Measurements from ENCODE around the gene CKS1B. TPM values are rescaled to one million over a fixed set of nuclear protein-coding genes. Genes with fewer than 3 reads are reported as not detected.

CKS1B gene
- polyA plus RNA-seq, 2 of the 4 experiments (the other 2 are of a cell fraction), result 356 to 725 TPM

- POLR2A ChIA-PET, result interaction anchor here (0.9 to 2.8 kb wide), 3 partner anchors 11 to 78 kb away, joined by 3 to 14 read pairs (median 5); partner anchors contain the start of gene PMVK
These were observed 40.4 kb downstream of the CKS1B start for GRCh38 chr1:155014709-155015508.

GRCh38 chr1:155015527-155016230 lies 41.2 kb downstream of the CKS1B start:
- WGBS (ENCODE audit: missing lambda C conversion rate), result 86% methylated on average over 8 of the region's 16 CpGs
- peaks cover 79% of the 10 kb centered on the region for H3K4me1 ChIP-seq
- H3K4me2 ChIP-seq, result no peak overlapping the region; the same call in 2 of the 3 replicates
- no peak for DNase-seq (ENCODE audit: low read depth in 1 of 2, low spot score in 1 of 2)
- POLR2A ChIA-PET, result interaction anchor here (0.6 to 2.8 kb wide), 5 partner anchors 9 to 79 kb away, joined by 3 to 23 read pairs (median 5); partner anchors contain the start of genes CKS1B and PMVK
- peak overlapping the region; percentile 96 to 99; a peak in 5 of 6 replicates for H3K27ac ChIP-seq
- no peak overlapping the region for H3K4me3 ChIP-seq
- no peak for FAIRE-seq
- no peaks in the 10 kb centered on the region for H3K9me3 ChIP-seq
- TF ChIP-seq RNF2 (IDR thresholded peaks at IDR 0.05; ENCODE audit: borderline replicate concordance, low read depth), result no peak
- TF ChIP-seq KDM1A (IDR thresholded peaks at IDR 0.05; ENCODE audit: low read depth), result no peak
- no peak for TF ChIP-seq JUNB (IDR thresholded peaks at IDR 0.05)
- TF ChIP-seq E2F6 (IDR thresholded peaks at IDR 0.05; ENCODE audit: borderline replicate concordance, low read depth), result no peak
- no peak for TF ChIP-seq RAD21 (conservative IDR thresholded peaks at IDR 0.05 in 1 of 2, IDR thresholded peaks at IDR 0.05 in 1 of 2)
- TF ChIP-seq MAX (IDR thresholded peaks at IDR 0.05), result no peak
- TF ChIP-seq FOSL2 (IDR thresholded peaks at IDR 0.05), result no peak
- TF ChIP-seq FOSL2 (CRISPR knock-in tag; IDR thresholded peaks at IDR 0.05), result no peak
- no peak for TF ChIP-seq CTCF (IDR thresholded peaks at IDR 0.05)
- no peak for TF ChIP-seq NFE2L2 (conservative IDR thresholded peaks at IDR 0.05; ENCODE audit: low read length)
- no peak for TF ChIP-seq USF2 (IDR thresholded peaks at IDR 0.05)
- no peak for TF ChIP-seq EHF (CRISPR knock-in tag; IDR thresholded peaks at IDR 0.05)
- no peak for TF ChIP-seq CHD4 (IDR thresholded peaks at IDR 0.05; ENCODE audit: borderline replicate concordance)
- TF ChIP-seq FOSB (CRISPR knock-in tag; IDR thresholded peaks at IDR 0.05), result no peak
- TF ChIP-seq HDAC2 (IDR thresholded peaks at IDR 0.05), result no peak
- TF ChIP-seq RCOR1 (IDR thresholded peaks at IDR 0.05; ENCODE audit: low read depth, low read length), result no peak
- no peak for TF ChIP-seq EP300 (IDR thresholded peaks at IDR 0.05)
- TF ChIP-seq CBX2 (IDR thresholded peaks at IDR 0.05; ENCODE audit: borderline replicate concordance, low read depth), result no peak
- no peak for TF ChIP-seq NPAS2 (CRISPR knock-in tag; IDR thresholded peaks at IDR 0.05; ENCODE audit: borderline replicate concordance)
- no peak for TF ChIP-seq PHF8 (IDR thresholded peaks at IDR 0.05; ENCODE audit: borderline replicate concordance, low read depth)
- no peak for TF ChIP-seq KDM5A (IDR thresholded peaks at IDR 0.05)
- CTCF ChIA-PET, result interaction anchor here (1.6 to 2.2 kb wide), 3 partner anchors 76 to 152 kb away, joined by 4 to 8 read pairs (median 5); no protein-coding TSS in a partner anchor
- ATAC-seq, result no peak

More at GRCh38 chr1:155014709-155015508, 40.4 kb downstream of the CKS1B start:
- peaks cover 86% of the 10 kb centered on the region for H3K4me1 ChIP-seq
- FAIRE-seq, result no peak
- H3K4me2 ChIP-seq, result no peak overlapping the region
- H3K27ac ChIP-seq, result peak overlapping the region; percentile 96 to 99; a peak in 3 of 6 replicates
- ATAC-seq, result no peak
- TF ChIP-seq BCL3 (IDR thresholded peaks at IDR 0.05), result no peak
- no peak for TF ChIP-seq EHF (CRISPR knock-in tag; IDR thresholded peaks at IDR 0.05)
- TF ChIP-seq NR3C1 (IDR thresholded peaks at IDR 0.05), result no peak
- TF ChIP-seq USF2 (IDR thresholded peaks at IDR 0.05), result no peak
- TF ChIP-seq RNF2 (IDR thresholded peaks at IDR 0.05; ENCODE audit: borderline replicate concordance, low read depth), result no peak
- TF ChIP-seq NFE2L2 (conservative IDR thresholded peaks at IDR 0.05; ENCODE audit: low read length), result no peak
- TF ChIP-seq CEBPB (IDR thresholded peaks at IDR 0.05), result no peak
- TF ChIP-seq SREBF2 (IDR thresholded peaks at IDR 0.05), result no peak
- TF ChIP-seq HOXB13 (CRISPR knock-in tag; IDR thresholded peaks at IDR 0.05; ENCODE audit: low read depth), result no peak
- TF ChIP-seq RFX5 (IDR thresholded peaks at IDR 0.05), result no peak
- no peak for TF ChIP-seq NPAS2 (CRISPR knock-in tag; IDR thresholded peaks at IDR 0.05; ENCODE audit: borderline replicate concordance)
- H3K4me3 ChIP-seq, result no peak overlapping the region
- no peaks in the 10 kb centered on the region for H3K9me3 ChIP-seq
- DNase-seq (ENCODE audit: low read depth in 1 of 2, low spot score in 1 of 2), result no peak
- CTCF ChIA-PET, result interaction anchor here (1.6 kb wide), 1 partner anchor 108 kb away, joined by 5 read pairs; no protein-coding TSS in a partner anchor
- 91% methylated on average over 20 of the region's 31 CpGs for WGBS (ENCODE audit: missing lambda C conversion rate)
